Measurements from ENCODE around the gene PRSS8.

Gene PRSS8

GRCh38 chr16:31128711-31129567 lies 6.6 kb downstream of the PRSS8 start:
- no peak for DNase-seq

DNA sequence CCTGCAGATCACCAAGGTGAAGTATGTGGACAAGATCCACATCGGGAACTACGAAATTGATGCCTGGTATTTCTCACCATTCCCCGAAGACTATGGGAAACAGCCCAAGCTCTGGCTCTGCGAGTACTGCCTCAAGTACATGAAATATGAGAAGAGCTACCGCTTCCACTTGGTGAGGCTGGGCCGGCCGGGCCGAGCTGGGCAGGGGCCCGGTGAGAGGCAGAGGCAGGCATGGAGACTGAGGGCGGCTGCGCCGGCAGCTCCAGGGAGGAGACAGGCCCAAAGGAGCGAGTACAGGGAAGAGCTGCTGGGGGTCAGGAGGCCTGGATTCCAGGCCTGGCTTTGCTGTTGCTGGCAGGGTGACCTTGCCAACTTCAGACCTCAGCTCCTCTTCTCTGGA lies 8.3 kb downstream of the PRSS8 start:
- no peak for DNase-seq

DNA sequence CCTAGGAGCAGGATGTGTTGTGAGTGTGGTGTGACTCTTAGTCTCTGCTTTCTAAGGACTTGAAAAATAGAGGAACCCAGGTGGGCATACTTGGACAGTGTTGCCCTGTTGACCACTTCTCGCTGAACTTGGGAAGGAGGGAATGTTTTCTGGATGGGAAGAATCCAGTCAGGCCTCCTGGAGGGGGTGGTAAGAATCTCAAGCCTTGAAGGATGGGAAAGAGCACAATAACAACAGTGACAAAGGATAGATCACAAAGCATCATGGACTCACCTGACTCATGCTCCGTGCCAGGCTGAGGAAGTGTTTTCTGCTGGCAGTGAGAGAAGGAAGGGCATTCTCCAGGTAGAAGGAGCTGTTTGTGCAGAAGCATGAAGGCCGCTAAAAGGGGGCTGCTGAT lies 9.7 kb downstream of the PRSS8 start:
- DNase-seq = no peak

DNA sequence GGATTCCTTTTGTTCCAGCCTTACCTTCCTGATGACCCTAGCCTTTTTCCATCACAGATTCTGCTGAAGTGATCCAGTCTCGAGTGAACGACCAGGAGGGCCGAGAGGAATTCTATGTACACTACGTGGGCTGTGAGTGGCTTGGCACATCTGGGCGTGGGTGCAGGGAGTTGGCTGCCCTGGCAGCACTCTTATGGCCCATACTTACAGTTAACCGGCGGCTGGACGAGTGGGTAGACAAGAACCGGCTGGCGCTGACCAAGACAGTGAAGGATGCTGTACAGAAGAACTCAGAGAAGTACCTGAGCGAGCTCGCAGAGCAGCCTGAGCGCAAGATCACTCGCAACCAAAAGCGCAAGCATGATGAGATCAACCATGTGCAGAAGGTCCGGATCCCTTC lies 15.4 kb downstream of the PRSS8 start:
- no peak for DNase-seq

DNA sequence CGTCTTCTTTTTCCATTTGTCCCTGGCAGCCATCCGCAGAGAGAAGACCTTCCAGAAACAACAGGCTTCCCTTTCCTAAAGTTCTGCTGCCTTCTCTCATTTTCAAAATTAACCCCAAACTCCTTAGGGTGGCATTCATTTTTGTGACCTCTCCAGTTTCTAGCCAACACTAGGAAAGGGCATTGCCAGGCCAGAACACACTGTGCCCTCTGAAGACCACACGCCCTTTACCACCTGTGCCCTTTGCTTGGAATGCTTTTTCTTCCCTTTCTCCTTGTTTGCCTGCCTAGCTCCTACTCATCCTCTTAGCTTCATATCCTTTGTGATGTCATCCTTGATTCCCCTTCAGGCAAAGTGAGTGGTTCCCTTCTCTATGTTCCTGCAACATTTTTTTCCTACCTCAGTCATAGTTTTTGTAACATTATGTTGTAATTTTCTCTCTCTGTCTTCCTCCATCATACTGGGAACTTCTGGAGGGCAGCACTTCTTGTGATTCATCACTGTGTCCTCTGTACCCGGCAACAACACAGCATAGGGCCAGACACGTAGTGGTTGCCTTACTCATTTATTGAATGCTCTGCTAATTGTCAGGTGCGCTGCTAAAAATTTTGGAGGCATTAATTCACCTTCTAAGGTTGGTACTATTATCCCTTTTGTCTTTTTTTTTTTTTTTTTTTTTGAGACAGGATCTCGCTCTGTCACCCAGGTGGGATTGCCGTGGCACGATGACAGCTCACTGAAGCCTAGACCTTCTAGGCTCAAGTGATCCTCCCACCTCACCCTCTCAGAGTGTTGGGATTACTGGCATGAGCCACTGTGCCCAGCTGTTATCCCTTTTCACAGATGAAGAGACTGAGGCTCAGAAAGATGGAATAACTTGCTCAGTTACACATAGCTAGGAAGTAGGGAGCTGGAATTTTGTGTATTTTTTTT lies 17.0 kb downstream of the PRSS8 start:
- no peak for DNase-seq

GRCh38 chr16:31117384-31118222 lies 17.9 kb downstream of the PRSS8 start, which contains the start of gene KAT8:
Gene KAT8 (plus strand): TSS chr16:31117664. CDS start chr16:31117682, 18 bp downstream.
- peak; percentile 97 to 98 for DNase-seq

- no peak for DNase-seq
Measured at GRCh38 chr16:31114468-31114867, 21.1 kb downstream of the PRSS8 start.

- no peak for DNase-seq
Measured at GRCh38 chr16:31113121-31114120, 22.1 kb downstream of the PRSS8 start.

- no peak for DNase-seq
Measured at GRCh38 chr16:31112711-31113110, 22.8 kb downstream of the PRSS8 start.

GRCh38 chr16:31111881-31112466 lies 23.6 kb downstream of the PRSS8 start:
- no peak for DNase-seq

- no peak for DNase-seq
Measured at GRCh38 chr16:31110106-31111034, 25.2 kb downstream of the PRSS8 start.

DNA sequence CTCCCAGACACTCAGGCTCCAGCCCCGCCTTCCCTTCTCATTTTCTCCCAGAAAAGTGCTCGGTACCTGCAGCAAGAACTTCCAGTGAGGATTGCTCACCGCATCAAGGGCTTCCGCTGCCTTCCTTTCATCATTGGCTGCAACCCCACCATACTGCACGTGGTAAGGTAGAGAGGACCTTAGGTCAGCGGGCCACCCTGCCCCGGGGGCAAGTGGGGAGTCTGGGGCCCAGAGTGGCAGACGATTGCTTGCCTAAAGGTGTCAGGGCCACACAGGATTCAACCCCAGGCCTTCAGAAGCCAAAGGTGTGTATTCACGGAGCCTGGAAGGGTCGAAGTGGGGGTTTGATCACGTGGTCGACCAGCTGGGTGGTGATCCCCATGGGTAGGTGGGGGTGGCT lies 25.9 kb downstream of the PRSS8 start:
- DNase-seq = no peak

DNA sequence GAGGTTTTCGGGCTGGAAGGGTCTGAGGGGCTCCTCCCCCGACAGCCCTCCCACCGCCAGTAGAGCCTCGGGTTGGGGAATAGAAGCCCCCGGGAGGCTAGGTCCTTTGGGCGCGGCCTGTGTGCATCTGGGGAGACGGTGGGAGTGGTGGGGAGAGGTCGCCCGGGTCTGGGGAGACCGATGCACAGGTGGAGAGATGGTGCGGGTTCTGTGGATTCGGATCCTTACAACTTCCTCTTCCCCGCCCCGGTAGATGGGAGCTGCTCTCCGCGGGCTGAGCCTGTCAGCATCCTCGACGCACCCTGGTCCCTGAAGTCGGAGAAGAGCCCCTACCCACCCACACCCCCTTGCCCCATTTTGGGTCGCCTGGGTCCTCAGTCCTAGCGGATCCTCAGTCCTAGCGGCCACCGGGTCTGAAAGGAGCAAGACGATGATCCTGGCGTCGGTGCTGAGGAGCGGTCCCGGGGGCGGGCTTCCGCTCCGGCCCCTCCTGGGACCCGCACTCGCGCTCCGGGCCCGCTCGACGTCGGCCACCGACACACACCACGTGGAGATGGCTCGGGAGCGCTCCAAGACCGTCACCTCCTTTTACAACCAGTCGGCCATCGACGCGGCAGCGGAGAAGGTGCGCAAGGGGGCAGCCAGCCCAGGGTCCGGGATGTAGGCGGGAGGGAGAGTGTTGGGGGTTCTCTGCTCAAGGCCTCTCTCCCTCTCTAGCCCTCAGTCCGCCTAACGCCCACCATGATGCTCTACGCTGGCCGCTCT lies 26.6 kb downstream of the PRSS8 start:
- DNase-seq = no peak

DNA sequence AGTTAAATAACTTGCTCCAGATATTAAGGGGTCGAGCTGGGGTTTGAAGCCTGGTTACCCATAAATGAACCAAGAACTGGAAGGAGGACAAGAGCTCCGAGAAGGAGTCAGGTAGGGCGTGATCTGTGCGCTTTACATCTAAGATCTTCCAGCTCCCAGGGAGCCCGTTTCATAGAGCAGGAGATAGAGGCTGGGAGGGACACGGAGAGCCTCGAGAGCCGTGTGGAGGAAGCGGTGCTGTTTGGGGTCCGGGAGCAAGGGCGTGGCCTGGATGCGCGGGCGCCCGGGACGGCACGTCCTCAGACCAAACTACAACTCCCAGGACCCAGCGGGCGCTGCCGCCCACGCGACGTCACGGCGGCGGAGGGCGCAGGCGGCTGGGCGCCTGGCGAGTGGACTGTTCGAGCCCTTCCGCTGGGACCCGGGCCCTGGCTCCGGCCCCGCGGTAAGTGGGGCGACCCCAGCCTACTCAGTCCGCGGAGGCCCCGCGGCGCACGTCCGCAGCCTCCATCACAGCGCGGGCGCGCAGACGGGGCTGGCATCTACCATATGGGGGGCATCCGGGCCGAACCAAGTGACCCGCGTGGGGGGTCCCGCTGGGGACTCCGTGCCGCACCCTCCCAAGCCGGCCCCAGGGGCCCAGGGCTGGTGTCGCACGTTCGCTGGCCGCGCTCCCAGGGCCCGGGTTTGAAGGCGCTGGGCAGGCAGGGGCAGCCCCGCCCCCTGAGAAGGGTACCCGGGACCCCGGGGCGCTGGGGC lies 27.3 kb downstream of the PRSS8 start, which contains the start of gene BCKDK:
BCKDK (plus strand) TSS at position 352 of the 759 bp plus-strand sequence. CDS start 838 bp downstream, outside the sequence.
- peak; percentile 61 to 68 for DNase-seq

GRCh38 chr16:31107465-31107867 lies 28.1 kb downstream of the PRSS8 start:
- DNase-seq = no peak

- no peak for DNase-seq
Measured at GRCh38 chr16:31106509-31107464, 28.7 kb downstream of the PRSS8 start.

GRCh38 chr16:31105677-31106213 lies 29.8 kb downstream of the PRSS8 start:
- DNase-seq = peak; percentile 67 to 80
